CD4-positive, alpha-beta T cell treated with Interleukin-1 beta for 1 hour (primary cell): ENCODE results near the gene NFAT5.
A peak's percentile ranks its signal among the peaks of the same experiment; 100 is the strongest.
"Not testable (repeated sequence)": the region's sequence is repeated elsewhere in the genome, so short reads cannot be mapped to it uniquely, and the experiment has no call there.

ENCODE experiments used
- DNase-seq, 2 donors: peaks; one replicate each; pipeline ENCODE4 v3.0.0-alpha.2; 2020 to 2022

Gene NFAT5

GRCh38 chr16:69565671-69566239 is at the start of gene NFAT5:
Gene NFAT5, plus strand, starts transcription at chr16:69565966. Its CDS starts 336 bp downstream, at chr16:69566302.
- peak; percentile 86 to 92 for DNase-seq

- not testable (repeated sequence) for DNase-seq
These were observed 47.9 kb upstream of the NFAT5 start for GRCh38 chr16:69517914-69518313.

- DNase-seq: no peak
These were observed 45.4 kb upstream of the NFAT5 start for GRCh38 chr16:69520413-69520799.

GRCh38 chr16:69520800-69521602 is 44.8 kb upstream of the NFAT5 start:
- no peak for DNase-seq

GRCh38 chr16:69522041-69522578 is 43.7 kb upstream of the NFAT5 start:
- no peak for DNase-seq

GRCh38 chr16:69522732-69523404 is 42.9 kb upstream of the NFAT5 start:
- no peak for DNase-seq

- no peak for DNase-seq
These were observed 42.0 kb upstream of the NFAT5 start for GRCh38 chr16:69523566-69524305.

- DNase-seq: no peak
These were observed 38.7 kb upstream of the NFAT5 start for GRCh38 chr16:69526831-69527655.

- DNase-seq: no peak
These were observed 33.8 kb upstream of the NFAT5 start for GRCh38 chr16:69531988-69532387.

- no peak for DNase-seq
These were observed 32.9 kb upstream of the NFAT5 start for GRCh38 chr16:69532641-69533455.

GRCh38 chr16:69534720-69535119 is 31.0 kb upstream of the NFAT5 start:
- DNase-seq: no peak

GRCh38 chr16:69535123-69536050 is 30.4 kb upstream of the NFAT5 start:
- DNase-seq: no peak

GRCh38 chr16:69537706-69538080 is 28.1 kb upstream of the NFAT5 start:
- no peak for DNase-seq

- no peak for DNase-seq
These were observed 27.0 kb upstream of the NFAT5 start for GRCh38 chr16:69538808-69539207.

GRCh38 chr16:69542974-69543373 is 22.8 kb upstream of the NFAT5 start:
- no peak for DNase-seq

GRCh38 chr16:69544088-69544487 is 21.7 kb upstream of the NFAT5 start:
- no peak for DNase-seq

- not testable (repeated sequence) for DNase-seq
These were observed 19.1 kb upstream of the NFAT5 start for GRCh38 chr16:69546663-69547062.

- DNase-seq: no peak
These were observed 12.4 kb upstream of the NFAT5 start for GRCh38 chr16:69553332-69553731.

- no peak for DNase-seq
These were observed 11.3 kb upstream of the NFAT5 start for GRCh38 chr16:69554495-69554894.

GRCh38 chr16:69555437-69555836 is 10.3 kb upstream of the NFAT5 start:
- no peak for DNase-seq
